Measurements from ENCODE around the gene DLX6.

Gene DLX6

DNA sequence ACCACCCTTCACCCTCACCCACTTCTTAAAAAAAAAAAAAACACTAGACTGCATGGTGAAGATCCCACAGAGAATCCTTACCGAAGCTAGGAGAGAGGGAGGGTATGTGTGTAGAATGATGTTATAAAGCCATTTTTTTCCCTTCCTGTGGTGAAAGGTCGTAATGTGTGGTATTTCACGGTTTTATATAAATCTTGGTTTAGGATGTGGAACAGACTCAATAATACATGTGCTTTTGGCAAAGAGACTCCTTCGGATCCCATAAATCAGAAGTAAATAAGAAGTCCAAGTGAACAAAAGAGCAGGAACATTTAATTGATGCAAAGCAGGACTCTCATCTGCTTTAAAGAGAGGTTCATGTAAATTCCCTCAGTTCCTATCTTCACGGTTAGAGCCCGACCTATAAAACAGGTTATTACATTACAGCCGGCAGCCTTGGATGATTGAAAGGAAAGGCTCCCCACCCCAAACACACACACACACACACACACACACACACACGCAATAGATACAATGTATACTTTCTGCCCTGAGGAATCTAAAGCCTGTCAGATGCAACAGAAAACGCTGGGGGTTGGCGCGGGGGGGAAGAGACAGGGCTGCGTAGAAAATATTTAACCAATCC lies 10.5 kb downstream of the DLX6 start:
- no peak overlapping the region for H3K4me3 ChIP-seq (replicated peaks; ENCODE audit: low read depth, low read length)

DNA sequence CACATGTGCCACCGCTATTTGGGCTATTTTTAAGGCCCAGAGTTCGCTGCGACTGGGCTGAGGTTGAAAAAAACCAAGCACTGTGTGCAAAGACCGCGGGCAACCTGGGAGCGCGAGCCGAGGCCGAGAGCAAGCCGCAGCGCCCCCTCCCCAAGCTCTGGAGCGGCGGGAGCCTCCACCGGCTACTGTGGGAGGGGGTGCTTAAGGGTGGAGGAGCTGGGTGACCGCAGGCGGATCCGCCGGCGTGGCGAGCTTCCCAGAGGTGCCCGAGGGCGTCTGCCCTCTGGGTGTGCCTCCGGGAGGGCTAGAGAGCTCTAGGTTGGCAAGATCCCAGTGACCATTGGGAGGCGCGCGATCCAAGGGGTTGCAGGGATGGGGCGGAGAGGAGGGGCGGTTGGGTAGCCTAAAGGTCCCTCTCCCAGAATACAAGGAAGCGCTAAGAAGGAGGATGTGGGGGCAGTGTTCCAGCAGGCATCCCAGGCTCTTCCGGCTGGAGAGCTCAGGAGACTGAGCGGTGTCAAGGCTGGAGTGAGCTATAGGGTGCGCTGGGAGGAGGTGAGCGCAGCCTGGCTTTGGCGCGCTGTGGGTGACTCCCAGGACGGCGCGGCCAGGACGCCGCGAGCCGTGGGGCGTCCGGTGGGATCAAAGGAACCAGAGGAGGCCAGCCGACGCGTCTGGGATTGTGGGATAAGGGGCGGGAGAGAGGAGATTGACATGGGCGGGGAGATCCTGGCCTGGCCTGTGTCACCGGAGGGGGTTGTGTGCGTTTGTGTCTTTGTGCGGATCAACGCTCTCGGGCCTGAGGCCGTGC lies 11.2 kb downstream of the DLX6 start:
- TF ChIP-seq, protein P1, sequence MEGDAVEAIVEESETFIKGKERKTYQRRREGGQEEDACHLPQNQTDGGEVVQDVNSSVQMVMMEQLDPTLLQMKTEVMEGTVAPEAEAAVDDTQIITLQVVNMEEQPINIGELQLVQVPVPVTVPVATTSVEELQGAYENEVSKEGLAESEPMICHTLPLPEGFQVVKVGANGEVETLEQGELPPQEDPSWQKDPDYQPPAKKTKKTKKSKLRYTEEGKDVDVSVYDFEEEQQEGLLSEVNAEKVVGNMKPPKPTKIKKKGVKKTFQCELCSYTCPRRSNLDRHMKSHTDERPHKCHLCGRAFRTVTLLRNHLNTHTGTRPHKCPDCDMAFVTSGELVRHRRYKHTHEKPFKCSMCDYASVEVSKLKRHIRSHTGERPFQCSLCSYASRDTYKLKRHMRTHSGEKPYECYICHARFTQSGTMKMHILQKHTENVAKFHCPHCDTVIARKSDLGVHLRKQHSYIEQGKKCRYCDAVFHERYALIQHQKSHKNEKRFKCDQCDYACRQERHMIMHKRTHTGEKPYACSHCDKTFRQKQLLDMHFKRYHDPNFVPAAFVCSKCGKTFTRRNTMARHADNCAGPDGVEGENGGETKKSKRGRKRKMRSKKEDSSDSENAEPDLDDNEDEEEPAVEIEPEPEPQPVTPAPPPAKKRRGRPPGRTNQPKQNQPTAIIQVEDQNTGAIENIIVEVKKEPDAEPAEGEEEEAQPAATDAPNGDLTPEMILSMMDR (IDR thresholded peaks at IDR 0.05; ENCODE audit: low read depth, low read length, missing control alignments), result no peak
- DNase-seq (ENCODE audit: extremely low read depth, low read depth), result no peak
- H3K4me3 ChIP-seq (replicated peaks; ENCODE audit: low read depth, low read length), result no peak overlapping the region

More for the DNA sequence above, 10.5 kb downstream of the DLX6 start:
- DNase-seq (ENCODE audit: extremely low read depth, low read depth), result no peak
- TF ChIP-seq, protein P1 (IDR thresholded peaks at IDR 0.05; ENCODE audit: low read depth, low read length, missing control alignments), result no peak

DNA sequence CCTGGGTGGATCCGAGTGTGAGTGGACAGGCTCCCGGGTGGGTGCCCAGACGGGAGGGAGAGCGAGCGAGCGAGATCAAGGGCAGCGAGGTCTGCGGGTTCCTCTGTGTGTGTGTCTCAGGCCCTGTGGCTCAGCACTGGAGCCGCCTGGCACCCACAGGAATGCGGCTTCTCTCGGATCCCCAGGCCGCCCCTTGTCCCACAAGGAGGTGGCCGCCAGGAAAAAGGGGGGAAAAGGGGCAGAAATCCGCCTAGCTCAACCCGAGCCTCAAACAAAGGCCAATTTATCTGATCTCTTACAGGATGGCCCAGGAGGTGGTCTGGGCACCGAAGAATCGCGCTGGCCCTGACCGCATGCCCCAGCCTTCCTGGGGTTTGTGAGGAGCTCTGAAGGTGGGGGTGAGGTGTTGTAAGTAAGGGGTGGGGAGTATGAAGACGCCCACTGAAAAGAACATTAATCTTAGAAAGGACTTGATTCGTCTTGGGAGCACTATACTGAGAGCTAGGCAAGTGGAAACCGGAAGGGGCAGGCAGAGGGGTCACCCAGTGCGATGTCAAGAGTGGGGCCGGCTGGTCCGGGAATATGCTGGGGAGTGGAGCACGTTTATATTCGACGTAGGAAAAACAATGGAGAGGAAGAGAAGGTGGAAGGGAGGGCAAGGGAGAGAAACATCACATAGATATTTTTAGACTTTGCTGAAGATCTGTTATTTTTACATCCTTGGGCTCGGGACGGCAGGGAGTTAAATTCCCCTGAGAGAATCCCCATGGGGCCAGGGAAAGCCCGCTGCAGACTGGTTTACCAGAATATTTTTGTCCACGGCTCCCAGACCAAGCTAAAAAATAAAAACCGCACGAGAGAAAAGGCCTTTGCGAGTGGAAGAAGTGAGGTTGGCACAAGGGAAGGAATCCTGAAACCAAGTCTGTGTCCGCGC lies 12.1 kb downstream of the DLX6 start:
- no peak overlapping the region for H3K4me3 ChIP-seq (replicated peaks; ENCODE audit: low read depth, low read length)

DNA sequence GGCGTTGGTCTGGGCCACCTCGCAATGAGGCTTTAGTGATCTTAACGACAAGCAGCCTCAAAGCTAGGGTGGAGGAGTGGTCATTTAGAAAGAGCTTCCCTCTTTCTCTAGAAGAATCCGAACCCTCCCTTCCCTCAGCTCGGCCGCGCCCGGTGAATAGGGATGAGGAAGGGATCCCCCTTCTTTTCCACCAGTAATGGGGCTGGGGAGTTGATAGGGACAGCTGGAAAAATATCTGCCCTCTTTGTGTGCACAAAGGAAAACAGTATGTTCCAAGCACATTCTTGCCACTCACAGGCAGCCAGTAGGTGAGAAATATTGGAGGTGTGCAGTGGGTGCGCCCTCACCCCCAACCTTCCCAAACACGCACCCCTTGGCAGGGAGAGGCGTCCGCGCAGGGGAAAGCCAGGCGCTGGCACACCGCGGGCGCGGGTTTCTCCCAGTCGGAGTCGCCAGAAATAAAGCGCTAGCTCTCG lies 12.8 kb downstream of the DLX6 start:
- DNase-seq (ENCODE audit: extremely low read depth, low read depth), result no peak
- no peak overlapping the region for H3K4me3 ChIP-seq (replicated peaks; ENCODE audit: low read depth, low read length)
- TF ChIP-seq, protein P1 (IDR thresholded peaks at IDR 0.05; ENCODE audit: low read depth, low read length, missing control alignments), result no peak

More for the DNA sequence above, 12.1 kb downstream of the DLX6 start:
- TF ChIP-seq, protein P1 (IDR thresholded peaks at IDR 0.05; ENCODE audit: low read depth, low read length, missing control alignments), result no peak
- DNase-seq (ENCODE audit: extremely low read depth, low read depth), result no peak

DNA sequence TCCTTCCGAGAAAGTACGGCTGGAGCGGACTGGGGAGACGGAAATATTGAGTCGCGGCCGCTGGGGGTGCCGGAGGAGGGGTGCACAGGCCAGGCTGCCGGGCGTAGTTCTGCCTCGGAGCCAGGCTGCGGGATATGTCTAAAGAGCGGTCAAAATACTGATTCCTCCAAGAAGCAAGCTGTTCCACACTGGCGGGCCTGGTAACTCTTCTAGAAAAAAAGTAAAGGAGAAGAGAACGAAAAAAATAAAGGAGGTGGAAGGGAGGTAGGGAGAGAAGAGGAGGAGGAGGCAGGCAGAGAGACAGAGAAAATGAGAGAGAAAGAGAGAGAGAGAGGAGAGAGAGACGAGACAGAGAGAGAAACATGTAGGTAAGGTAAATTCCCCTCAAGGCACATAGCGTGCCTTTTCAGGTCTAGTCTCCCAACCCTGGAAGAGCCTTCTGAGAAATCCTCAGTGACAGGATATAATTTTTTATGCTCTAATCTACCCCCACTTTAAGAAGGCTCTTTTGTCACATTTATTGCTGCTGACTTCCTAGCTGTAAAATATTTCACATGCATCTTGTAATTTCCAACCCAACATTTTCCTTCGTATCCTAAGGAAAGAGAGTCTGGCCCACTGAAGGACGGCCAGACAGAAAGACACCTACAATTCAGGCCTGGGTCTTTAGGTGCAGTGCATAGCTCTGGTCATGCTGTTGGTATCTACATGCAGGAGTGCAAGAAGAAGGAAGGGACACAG lies 13.6 kb downstream of the DLX6 start:
- DNase-seq (ENCODE audit: extremely low read depth, low read depth), result no peak
- TF ChIP-seq, protein P1 (IDR thresholded peaks at IDR 0.05; ENCODE audit: low read depth, low read length, missing control alignments), result no peak
- no peak overlapping the region for H3K4me3 ChIP-seq (replicated peaks; ENCODE audit: low read depth, low read length)

DNA sequence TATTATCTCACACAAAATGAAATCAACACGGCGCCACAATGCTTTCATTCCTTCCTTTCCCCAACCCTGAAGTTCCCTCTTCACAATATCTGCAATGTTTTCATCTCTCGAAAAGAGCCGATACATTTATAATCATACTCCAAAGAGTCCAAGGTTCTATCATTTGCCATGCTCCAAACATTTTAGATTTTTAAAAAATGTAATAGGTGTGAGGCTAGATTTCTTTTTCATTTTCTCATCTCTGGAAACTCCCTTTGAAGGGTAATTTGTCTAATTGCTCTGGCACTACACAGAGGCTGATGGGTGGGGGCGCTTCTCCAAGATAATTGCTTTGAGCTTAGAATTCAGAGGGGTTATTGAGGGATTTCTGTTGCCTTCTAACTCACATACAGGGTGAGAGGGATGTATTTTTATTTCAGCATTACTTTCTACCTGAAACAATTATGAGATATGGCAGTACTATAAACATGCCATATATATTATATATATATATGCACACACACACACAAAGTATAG lies 14.4 kb downstream of the DLX6 start:
- TF ChIP-seq, protein P1 (IDR thresholded peaks at IDR 0.05; ENCODE audit: low read depth, low read length, missing control alignments), result no peak
- no peak for DNase-seq (ENCODE audit: extremely low read depth, low read depth)
- no peak overlapping the region for H3K4me3 ChIP-seq (replicated peaks; ENCODE audit: low read depth, low read length)

Measured in HFF-Myc (cell line).